ENCODE measurements around the gene GRM4. TPM values are rescaled to one million over a fixed set of nuclear protein-coding genes. Genes with fewer than 3 reads are reported as not detected.

GRM4 gene
- total RNA-seq, 1 donor: not detected

DNA sequence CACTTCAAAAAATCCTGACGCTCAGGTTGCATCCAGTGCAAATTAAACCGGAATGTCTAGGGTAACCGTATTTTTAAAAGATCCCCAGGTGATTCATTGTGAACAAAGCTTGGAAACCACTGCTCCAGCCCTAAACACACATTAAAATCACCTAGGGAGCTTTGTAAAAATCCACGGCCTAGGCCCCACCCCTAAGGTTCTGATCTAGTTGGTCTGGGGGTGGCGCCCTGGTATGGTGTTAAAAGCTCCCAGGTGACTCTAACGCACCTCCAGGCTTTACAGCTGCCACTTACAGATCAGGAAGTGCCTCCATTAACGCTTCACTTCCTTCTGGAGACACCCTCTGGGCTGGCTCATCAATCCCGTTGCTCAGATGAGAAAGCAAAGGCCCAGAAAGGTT is 92.2 kb downstream of the GRM4 start:
- H3K4me3 ChIP-seq (ENCODE audit: low read depth, low read length): no peak overlapping the region
- no peak for DNase-seq (ENCODE audit: low read depth)
- TF ChIP-seq, protein P1, sequence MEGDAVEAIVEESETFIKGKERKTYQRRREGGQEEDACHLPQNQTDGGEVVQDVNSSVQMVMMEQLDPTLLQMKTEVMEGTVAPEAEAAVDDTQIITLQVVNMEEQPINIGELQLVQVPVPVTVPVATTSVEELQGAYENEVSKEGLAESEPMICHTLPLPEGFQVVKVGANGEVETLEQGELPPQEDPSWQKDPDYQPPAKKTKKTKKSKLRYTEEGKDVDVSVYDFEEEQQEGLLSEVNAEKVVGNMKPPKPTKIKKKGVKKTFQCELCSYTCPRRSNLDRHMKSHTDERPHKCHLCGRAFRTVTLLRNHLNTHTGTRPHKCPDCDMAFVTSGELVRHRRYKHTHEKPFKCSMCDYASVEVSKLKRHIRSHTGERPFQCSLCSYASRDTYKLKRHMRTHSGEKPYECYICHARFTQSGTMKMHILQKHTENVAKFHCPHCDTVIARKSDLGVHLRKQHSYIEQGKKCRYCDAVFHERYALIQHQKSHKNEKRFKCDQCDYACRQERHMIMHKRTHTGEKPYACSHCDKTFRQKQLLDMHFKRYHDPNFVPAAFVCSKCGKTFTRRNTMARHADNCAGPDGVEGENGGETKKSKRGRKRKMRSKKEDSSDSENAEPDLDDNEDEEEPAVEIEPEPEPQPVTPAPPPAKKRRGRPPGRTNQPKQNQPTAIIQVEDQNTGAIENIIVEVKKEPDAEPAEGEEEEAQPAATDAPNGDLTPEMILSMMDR (IDR thresholded peaks at IDR 0.05; ENCODE audit: insufficient read depth, low read length): no peak

DNA sequence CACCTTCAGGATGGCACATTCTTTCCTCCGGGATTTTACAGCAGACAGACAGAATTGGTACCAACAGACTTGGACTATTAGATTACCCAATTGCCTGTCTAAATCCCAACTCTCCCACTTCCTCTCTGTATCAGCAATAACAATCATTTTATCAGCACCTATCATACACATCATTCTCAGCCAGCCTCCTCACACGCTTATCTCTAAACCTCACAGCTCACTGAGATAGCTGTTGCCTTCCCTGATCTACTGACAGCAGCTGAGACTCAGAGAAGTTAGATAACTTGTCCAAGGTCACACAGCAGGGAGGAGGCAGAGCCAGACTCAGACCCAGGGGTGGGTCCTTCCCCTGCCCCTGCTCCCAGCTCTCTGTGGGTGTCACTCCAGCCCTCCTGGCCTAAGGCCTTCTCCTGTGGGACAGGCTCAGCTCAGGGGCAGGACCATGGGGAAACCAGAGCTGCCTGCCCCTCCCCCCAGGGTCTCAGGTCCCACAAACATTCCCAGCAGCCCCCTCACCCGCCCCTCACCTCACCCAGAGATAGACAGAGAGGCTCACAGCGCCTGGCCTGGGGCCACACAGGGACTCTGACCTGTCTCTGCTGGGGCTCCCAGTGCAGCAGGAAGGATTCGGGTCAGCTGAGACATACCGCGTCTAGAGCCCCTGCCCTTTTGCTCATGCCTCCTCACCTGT is 92.8 kb downstream of the GRM4 start:
- H3K4me3 ChIP-seq (ENCODE audit: low read depth, low read length): no peak overlapping the region
- no peak for DNase-seq (ENCODE audit: low read depth)
- TF ChIP-seq, protein P1 (IDR thresholded peaks at IDR 0.05; ENCODE audit: insufficient read depth, low read length): no peak

GRCh38 chr6:34052071-34052825 is 93.6 kb downstream of the GRM4 start:
- H3K4me3 ChIP-seq (ENCODE audit: low read depth, low read length): no peak overlapping the region
- DNase-seq (ENCODE audit: low read depth): no peak
- TF ChIP-seq, protein P1 (IDR thresholded peaks at IDR 0.05; ENCODE audit: insufficient read depth, low read length): no peak

GRCh38 chr6:34051331-34051919 is 94.5 kb downstream of the GRM4 start:
- TF ChIP-seq, protein P1 (IDR thresholded peaks at IDR 0.05; ENCODE audit: insufficient read depth, low read length): no peak
- H3K4me3 ChIP-seq (ENCODE audit: low read depth, low read length): no peak overlapping the region
- DNase-seq (ENCODE audit: low read depth): no peak

DNA sequence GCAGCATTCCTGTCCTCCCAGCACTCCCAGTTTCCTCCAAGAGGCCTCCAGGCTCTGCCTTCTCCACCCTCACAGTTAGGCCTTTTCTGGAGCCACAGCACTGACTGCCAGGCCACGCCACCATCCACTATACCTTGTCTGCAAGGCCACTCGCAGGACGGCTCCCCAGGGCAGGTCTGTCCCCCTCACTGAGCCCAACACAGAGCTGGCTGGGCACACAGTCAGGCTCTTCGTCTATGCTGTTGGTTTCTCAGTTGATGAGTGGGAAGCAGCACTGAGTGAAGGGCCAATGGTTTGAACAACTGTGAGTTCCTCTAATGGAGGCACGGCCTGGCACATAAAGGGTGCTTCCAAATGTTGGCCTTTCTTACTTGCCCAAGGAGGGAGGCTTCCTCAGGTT is 95.2 kb downstream of the GRM4 start:
- TF ChIP-seq, protein P1 (IDR thresholded peaks at IDR 0.05; ENCODE audit: insufficient read depth, low read length): no peak
- H3K4me3 ChIP-seq (ENCODE audit: low read depth, low read length): no peak overlapping the region
- DNase-seq (ENCODE audit: low read depth): no peak

- no peak for DNase-seq (ENCODE audit: low read depth)
- H3K4me3 ChIP-seq (ENCODE audit: low read depth, low read length): no peak overlapping the region
- TF ChIP-seq, protein P1 (IDR thresholded peaks at IDR 0.05; ENCODE audit: insufficient read depth, low read length): no peak
Measured at GRCh38 chr6:34049395-34050342, 96.2 kb downstream of the GRM4 start.

Measured in fibroblast of the aortic adventitia (primary cell).